VCaP (cell line): ENCODE data around the gene EPB41L1.

ENCODE experiments used
- H3K27ac ChIP-seq: fragments of 450-650 bp; 2 replicates; pipeline ENCODE4 v1.5.1; 2017
- CTCF ChIP-seq: fragments of 450-650 bp; conservative IDR thresholded peaks from 2 replicates; pipeline ENCODE4 v1.5.1; 2017; ENCODE audit warnings: mild to moderate bottlenecking, moderate library complexity

EPB41L1 gene

DNA sequence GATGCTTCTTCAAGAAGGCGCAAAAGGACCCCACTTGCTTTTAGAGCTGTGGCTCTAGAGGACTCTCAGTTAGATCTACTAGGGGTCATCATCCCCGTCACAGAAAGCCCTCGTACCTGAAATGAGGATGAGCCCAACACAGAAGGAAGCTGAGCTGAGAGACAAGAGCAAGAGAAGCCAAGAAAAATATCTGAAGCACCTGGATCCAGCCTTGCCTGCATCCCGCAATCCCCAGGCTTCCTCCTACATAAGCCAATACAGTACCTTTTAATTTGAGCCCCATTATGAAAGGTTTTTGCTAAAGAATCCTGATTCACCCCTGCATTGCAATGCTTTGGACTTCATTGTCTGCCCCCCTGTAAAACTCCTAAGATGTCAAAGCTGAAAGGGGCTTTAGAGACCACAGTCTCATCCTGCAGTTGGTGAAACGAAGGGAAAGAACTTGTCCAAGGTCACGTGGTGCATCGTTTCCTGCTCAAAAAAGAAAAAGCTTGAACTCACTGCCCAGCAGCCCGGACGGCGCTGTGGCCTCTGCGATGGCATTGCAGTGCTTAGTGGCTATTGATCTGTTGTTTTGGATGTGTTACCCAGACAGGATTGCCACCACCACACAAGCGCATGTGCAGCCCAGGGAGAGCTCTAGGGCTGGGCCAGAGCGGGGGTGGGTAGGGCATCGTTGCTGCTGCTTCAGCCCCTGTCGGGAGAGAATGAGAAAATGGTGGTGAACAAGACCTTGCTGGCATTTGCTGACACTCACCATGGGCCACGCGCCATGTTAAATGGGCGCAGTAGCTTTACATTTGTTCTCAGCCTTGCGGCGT lies 110.1 kb downstream of the EPB41L1 start:
- no peak overlapping the region for H3K27ac ChIP-seq
- no peak for TF ChIP-seq CTCF

DNA sequence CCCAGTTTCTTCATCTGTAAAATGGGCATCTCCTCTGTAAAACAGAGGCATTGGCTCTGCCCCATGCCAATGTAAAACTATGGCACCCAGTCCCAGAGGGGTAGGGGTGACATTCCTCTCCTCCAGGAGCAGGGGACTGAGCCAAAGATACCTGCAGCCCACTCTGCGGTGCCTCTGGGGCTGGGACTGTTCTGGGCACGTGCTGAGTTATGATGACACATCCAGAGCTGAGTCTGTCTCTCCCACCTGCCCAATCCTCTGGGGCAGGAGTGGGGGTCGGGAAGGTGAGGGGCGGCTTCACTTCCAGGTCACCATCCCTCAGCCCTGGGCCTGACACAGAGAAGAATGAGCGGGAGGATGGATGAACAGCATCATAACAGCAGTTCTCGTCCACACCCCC lies 111.6 kb downstream of the EPB41L1 start:
- no peak for TF ChIP-seq CTCF
- H3K27ac ChIP-seq: no peak overlapping the region

DNA sequence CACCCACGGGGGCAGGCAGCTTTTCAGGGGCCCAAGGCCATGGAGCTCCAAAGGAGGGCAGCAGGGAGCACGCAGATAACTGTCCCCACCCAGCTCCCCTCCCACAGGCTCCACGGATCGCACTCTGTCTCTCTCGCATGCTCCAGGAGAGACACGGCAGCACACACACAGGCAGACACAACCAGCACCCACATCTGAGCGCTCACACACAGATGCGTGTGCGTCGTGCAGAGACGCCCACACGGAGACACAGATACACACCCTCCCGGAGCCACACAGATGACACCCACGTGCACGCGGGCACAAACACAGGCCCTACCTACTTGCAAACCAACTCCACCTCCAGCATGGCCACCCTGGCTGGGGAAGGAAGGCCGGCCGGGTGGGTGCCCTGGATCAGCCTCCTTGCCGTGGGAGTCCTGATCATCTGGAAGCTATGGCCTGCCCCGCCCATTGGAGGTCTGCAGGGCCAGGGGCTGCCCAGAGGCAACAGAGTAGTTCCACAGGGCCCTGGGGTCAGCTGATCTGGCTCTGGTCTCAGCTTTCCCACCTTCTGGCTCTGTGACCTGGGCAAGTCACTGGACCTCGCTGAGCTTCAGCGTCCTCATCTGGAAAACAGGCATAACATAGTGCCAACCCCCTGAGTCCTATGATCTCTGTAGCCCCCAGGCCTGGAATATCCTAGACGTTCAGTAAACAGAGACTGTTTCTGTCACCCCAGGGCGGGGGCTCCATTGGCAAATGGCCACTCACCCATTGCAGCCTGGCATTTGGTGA lies 113.3 kb downstream of the EPB41L1 start:
- H3K27ac ChIP-seq: no peak overlapping the region
- no peak for TF ChIP-seq CTCF

DNA sequence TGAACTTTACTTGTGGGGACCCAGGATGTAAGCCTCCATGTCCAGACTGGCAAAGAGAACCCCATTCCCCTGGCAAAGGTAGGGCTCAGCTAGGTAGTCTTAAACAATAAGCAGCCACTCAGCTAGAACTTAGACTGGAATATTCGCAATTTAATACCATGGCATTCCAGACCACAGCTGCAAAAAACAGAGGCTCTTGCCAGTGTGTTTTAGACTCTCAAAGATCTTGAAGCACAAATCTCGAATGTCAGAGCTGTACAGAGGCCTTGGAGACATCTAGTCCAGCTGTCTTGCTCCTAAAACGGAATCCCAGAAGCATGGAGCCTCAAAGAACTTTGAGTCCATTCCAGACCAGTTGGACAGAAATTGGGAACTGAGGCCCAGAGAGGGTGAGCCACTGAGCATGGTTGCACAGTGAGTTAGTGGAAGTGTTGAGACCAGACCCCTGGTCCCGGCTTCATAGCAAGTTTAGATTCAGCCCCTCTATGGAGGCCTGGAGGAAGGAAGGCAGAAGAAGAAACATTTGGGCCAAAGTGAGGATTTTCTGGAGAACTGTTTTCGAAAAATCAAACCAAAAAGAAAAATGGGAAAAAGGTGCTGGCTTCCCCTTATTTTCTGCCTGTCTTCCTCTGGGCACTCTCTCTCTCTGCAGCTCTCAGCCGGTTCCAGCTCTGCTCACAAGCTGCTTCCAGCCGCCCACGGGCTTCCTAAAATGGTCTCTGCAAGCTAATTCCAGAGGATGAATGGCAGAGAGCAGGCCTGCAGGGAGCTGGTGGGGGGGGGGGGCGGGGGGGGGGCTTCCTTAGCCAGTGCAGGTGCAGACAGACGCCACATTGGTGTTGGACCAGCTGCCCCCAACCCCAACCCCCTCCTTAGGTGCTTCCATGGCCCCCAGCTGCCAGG lies 114.2 kb downstream of the EPB41L1 start:
- no peak overlapping the region for H3K27ac ChIP-seq
- TF ChIP-seq CTCF: no peak

DNA sequence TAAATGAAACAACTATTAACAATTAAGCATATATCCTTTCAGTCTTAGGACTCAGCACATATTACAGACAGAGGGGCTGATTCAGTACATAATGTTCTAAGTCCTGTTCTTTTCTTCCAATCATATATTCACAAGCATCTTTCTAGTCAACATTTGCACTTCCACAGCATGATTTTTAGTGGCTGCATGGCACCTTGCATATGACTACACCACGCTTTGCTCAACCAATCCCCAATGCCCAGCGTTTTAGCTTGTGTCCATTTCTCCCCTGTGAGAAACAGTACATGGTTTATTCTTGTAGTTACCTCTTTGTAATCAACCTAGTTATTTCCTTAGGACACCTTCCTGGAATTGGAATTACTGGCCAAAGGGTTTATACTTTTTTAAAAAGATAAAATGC lies 115.0 kb downstream of the EPB41L1 start:
- no peak for TF ChIP-seq CTCF
- H3K27ac ChIP-seq: no peak overlapping the region

DNA sequence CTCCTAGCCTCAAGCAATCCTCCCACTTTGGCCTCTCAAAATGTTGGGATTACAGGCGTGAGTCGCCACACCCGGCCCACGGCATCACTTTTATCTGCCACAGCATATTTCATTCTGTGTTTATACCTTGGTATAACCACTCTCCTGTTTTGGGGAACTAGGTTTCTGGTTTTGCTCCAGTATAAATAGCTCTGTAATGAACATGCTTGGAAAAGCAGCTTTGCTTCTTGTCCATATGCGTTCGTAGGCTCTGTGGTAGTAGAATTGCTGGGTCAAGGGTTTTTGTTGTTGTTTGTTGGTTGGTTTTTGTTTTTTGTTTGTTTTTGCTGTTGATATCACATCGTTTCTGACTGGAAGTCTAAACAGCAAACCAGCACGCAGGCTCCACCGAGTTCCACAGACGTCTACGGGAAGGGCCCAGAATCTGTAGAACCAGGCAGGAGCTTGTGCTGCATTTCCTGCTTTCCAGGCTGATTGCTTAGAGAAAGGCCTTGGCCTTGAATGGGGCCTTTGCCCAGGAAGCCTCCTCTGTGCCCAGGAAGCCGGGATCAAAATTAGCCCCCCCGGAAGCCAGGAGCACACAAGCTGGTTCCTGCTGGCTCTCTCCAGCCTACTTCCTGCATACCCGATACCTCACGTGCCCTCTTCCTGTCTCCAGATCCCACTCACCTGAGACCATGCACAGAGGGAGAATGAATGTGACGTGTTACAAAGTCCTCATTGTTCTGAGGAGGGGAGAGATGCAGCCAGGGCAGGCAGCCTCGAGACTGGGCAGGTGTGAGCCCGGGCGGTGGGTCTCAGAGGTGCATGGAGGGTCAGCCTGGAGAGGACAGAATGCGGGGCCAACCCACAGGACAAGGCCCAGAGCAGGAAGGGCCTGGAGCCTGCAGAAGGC lies 116.5 kb downstream of the EPB41L1 start:
- no peak for TF ChIP-seq CTCF

More for the DNA sequence above, 116.5 kb downstream of the EPB41L1 start:
- no peak overlapping the region for H3K27ac ChIP-seq
